Testis (tissue), 2 donors: Measurements from ENCODE around the gene MEPCE.

ENCODE experiments used
- CTCF ChIP-seq, 3 experiments: fragments of 450-650 bp in 2 of 3; fragments of 200-600 bp in 1 of 3; sonication (generic) in 1 of 3; IDR thresholded peaks; one replicate each; pipeline ENCODE4 v1.5.1; 2016 to 2019; ENCODE audit warnings: antibody characterized with exemption in 3 of 3, mild to moderate bottlenecking in 2 of 3, moderate library complexity in 1 of 3
- POLR2A ChIP-seq: fragments of 450-650 bp; IDR thresholded peaks from one replicate; pipeline ENCODE4 v1.6.1; 2017; ENCODE audit warnings: antibody characterized with exemption, mild to moderate bottlenecking, moderate library complexity

- no peak for TF ChIP-seq POLR2A
- TF ChIP-seq CTCF (IDR thresholded peaks at IDR 0.05): no peak
These were observed 15.0 kb downstream of the MEPCE start for GRCh38 chr7:100444311-100445278.
